Measurements from ENCODE around the gene RAD51B.
"Not testable (repeated sequence)": the region's sequence is repeated elsewhere in the genome, so short reads cannot be mapped to it uniquely, and the experiment has no call there.

The RAD51B gene

DNA sequence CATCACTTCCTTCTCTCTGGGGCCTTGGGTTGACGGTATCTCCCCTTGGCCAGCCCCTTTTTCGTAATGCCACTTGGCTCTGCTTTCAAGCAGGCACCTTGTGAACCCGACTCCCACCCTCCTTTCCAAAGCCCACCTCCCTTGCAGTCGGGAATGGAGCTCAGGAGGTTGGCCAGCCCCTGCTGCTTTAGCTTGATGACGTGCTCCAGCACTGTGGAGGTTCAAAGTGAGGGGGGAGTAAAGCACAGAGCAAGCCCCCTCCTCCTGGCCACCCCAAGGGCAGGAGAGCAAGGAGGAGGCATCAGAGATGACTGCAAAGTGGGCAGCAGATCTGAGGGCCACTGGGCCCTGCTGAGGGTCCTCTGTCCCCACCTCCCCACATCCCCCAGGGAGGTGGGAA, 869.9 kb downstream of the RAD51B start:
- DNase-seq = no peak

- DNase-seq = no peak
Measured at GRCh38 chr14:68690089-68690958, 870.7 kb downstream of the RAD51B start.

DNA sequence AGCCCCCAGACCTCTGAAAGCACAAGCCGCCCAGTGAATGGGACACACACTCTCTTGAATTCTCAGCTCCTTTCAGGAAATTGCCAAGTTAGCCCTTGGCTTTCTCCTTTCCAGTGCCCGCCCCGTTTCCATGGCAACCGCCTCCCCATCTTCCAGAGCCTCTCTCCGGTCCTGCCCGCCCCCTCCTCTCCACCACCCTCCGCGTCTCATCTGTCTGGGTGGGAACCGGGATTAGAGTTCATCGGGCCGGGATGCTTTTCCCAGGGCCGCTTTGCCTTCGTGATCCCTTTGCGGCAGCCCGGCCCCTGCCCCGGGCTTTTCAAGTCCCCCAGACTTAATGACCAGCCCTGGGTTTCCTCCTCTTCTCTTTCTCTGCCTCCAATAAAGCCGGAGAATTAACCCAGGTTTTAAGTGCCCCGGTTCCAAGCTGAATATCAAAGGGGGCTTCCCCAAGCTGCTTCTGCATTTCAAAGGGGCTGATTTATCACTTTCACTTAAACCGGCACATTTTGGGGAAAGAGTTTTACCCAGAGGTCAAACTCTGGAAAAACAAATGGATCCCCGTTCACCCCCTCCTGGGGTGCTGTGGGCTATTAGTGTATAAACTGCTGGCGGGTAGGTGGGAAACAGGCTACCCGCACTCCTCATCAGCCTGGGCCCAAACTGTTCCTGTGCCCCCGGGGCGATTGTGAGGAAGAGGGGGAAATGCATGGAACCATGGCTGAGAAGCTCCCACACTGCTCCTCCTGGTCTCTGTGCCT, 871.6 kb downstream of the RAD51B start:
- no peak for DNase-seq

DNA sequence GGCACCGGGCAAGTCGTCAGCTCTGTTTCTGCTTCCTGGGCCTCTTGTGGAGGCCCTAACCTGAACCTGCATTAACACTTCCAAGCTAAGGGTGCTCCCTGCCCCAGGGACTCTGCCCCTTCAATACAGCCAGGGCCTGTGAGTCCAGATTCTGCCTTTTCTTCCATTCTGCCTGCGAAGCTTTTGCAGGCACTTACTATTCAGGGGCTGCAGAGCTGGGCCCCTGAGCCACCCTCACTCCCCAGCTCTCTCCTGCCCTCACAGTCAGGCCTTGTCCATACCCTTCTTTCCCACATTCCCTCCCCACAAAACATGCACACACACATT, 872.2 kb downstream of the RAD51B start:
- DNase-seq = no peak

GRCh38 chr14:68692216-68692615, 872.6 kb downstream of the RAD51B start:
- no peak for DNase-seq

DNA sequence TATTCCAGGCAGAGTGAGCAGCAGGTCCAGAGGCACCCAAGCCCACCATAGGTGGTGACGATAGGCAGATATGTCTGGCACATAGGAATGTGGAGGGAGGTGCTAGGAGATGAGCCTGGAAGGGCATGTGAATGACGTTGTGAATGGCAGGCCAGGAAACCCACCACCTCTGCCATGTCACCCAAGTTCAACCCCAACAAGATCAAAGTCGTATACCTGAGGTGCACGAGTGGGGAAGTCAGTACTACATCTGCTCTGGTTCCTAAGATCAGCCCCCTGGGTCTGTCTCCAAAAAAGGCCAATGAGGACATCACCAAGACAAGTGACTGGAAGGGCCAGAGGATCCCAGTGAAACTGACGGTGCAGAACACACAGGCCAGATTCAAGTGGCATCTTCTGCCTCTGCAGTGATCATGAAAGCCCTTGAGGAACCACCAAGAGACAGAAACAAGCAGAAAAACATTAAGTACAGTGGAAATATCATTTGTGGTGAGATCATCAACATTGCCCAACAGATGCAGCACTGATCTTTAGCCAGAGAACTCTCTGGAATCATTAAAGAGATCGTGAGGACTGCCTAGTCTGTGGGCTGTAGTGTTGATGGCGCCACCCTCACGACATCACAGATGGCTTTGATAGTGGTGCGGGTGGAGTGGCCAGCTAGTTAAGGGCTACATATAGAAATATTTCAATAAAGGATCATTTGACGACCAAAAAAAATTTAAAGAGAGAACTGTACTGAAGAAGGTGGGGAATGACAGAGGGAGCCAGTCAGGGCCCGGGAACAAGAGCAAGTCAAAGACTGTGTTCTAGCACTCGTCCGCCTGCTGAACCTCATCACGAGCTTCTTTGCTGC, 873.6 kb downstream of the RAD51B start:
- no peak for DNase-seq

DNA sequence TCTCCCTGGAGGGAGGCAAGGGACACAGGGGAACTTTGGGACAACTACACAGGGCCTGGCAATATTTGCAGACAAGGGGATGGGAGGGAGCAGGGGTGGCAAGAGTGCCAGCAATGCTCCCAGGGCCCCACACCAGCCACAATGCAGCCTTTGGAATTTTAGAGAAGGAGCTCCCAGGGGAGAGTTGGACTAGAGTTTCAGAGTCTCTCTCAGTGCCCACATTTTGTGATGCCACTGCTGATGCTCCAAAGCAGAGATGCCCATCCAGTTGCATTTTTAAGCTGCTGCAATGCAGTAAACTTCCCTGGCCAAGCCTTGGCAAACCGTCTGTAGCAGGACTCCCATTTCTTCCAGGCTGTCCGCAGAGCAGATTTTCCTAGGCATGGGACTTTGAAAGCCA, 874.3 kb downstream of the RAD51B start:
- no peak for DNase-seq

DNA sequence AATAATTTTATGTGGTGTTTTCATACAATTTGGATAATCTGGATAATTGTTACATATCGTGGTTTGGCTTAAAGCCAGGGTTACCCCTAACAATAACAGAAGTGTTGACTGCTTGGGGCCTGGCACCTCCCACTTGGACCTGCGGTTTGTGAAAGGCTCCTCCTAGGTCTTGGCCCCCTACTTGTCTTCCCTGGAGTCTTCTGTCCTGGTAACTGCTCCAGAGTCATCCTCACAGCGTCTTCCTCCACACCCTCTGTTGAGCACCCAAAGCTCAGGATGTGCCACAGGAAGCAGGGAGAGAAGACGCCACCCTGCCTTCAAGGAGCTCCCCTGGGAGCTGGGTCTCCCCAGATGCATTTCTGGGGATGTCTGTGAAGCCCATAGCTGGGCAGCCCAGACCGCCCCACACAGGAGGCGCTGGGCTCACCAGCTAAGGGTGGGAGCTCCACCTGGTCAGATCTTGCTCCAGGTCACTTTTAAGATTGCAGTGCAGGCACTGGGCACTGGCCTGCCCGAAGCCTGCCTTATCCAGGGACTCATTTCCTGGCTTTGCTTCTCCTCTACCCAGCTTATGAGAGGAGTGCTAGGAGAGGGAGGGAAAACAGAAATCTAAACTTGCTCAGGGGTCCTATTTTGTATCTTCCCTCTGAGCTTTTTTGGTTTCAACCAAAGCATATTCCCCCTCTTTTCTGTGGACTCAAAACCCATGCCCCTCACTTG, 875.1 kb downstream of the RAD51B start:
- no peak for DNase-seq

- no peak for DNase-seq
Measured at GRCh38 chr14:68695326-68695768, 875.8 kb downstream of the RAD51B start.

- no peak for DNase-seq
Measured at GRCh38 chr14:68695856-68696255, 876.3 kb downstream of the RAD51B start.

- DNase-seq = no peak
Measured at GRCh38 chr14:68696266-68696665, 876.7 kb downstream of the RAD51B start.

GRCh38 chr14:68696721-68697495, 877.3 kb downstream of the RAD51B start:
- no peak for DNase-seq

GRCh38 chr14:68698773-68699172, 879.2 kb downstream of the RAD51B start:
- not testable (repeated sequence) for DNase-seq

DNA sequence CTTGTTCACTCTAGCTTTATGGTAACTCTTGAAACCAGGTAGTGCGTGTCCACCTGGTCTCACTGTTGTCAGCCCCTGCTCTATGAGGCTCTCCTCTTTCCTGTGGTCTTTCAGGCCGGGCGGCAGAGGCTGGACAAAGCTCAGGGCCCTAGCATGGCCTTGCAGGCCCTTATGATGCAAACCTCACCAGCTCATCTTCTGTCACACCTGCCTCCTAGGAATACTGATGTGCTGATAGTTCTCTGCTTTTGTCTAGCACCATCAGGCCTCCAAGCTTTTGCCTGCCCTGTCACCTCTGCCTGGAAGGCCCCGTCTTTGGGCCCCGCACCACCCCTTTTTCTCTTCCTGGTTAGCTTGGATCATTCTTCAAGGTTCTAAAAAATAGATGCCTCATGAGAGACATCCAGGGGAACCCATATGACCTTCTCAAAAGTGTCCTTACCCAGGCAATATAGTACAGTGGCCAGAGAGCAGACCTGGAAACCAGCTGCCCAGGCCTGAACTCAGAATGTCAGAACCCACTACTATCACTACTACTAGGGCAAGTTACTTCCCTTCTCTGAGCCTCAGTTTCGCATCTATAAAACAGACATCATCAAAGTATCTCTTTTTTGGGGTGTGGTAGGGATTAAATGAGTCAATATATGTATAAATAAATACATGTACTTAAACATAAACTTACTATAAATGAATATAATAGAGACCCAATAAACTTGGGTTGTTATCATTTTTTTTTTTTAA, 881.6 kb downstream of the RAD51B start:
- DNase-seq = no peak

GRCh38 chr14:68702135-68702534, 882.6 kb downstream of the RAD51B start:
- DNase-seq = no peak

DNA sequence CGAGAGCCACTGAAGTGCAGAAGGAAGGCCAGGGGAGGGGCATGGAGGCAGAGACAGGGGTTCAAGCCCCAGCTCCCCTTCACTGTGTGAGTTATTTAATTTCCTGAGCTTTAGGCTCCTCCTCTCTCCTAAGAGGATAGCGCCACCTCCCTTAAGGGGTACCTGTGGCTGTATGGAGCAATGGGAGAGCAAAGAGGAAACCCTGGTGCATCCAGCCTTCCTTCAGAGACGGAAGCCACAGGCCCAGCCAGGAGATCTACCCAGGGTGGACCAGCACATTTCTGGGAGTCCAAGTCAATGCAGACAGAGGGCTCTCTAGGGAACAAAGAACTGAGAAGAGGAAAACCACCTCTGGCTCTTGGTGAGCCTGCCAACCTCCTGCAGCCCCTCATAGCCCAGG, 883.0 kb downstream of the RAD51B start:
- no peak for DNase-seq

DNA sequence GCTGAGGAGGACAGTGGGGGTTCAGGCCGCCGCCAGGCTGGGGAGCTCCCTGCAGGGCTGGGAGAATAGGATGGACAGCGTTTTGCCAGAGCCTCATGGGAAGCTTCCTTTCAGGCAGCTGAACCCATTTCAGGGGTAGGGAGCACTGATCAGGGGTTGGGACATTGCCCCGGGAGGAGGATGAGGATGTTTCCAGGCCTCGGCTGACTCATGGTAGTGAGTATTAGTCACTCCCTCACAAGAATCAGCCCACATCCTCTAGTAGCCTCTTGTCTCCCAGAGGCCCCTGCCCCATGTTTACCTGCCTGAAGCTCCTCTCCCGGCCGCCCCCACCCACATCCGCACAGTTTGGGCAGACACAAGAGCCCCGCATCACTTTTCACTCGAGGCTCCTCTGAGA, 883.5 kb downstream of the RAD51B start:
- no peak for DNase-seq

GRCh38 chr14:68704736-68705720, 885.4 kb downstream of the RAD51B start:
- DNase-seq = no peak

DNA sequence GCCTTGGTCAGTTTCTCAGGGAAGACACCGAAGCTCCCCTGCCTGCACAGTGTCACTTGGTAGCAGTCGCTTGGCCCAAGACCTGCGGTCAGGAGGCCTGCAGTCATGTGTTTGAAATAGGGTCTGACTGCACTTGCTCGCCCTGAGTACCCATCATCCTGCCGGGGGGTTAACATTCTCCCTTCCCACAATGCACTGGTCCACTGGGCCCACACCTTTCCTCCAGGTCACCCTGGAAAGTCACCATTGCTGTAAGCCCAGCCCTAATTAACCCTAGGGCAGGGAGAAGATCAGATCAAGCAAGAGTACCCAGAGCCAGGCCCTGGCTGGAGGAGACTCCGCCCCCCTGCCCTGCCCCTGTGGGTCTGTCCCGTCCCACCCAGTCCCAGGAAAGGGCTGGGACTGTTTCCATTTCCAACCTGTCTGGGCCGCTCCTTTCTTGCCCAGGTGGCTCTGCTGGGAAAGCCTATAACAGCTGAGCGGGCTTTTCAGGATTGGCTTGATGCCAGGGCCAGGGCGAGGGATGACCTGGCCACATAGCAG, 886.2 kb downstream of the RAD51B start:
- DNase-seq = peak; percentile 17 to 22

All from SHP77 (cell line).